Measurements from ENCODE around the gene VAV2. TPM values are rescaled to one million over a fixed set of nuclear protein-coding genes. Genes with fewer than 3 reads are reported as not detected.

The VAV2 gene
- total and polyA plus RNA-seq, 5 donors from 2014 or later = 0.24 to 0.67 (median 0.37) TPM; not detected in 1

- Histone ChIP-seq H3K36me3 (ENCODE audit: control insufficient read depth, insufficient read depth, low read length) (no peaks in the 10 kb centered on the region), H3K9me3 (ENCODE audit: control insufficient read depth in 2 of 2, low read length in 2 of 2) (no peaks in the 10 kb centered on the region), H3K27me3 (ENCODE audit: control insufficient read depth, insufficient read depth, low read length) (no peaks in the 10 kb centered on the region), H3K4me1 (ENCODE audit: control insufficient read depth, insufficient read depth, low read length, poor library complexity, severe bottlenecking) (no peaks in the 10 kb centered on the region), H3K27ac (ENCODE audit: insufficient read depth, low read length, poor library complexity, severe bottlenecking) (no peak overlapping the region), H3K4me3 (ENCODE audit: low read depth, low read length) (no peak overlapping the region)
- Mint-ChIP-seq H3K4me3 (no peak overlapping the region), H3K27ac (no peak overlapping the region), H3K27me3 (no peaks in the 10 kb centered on the region), H3K9me3 (peaks cover 0 to 2% (median 0%) of the 10 kb centered on the region in 7 donors), H3K4me1 (no peaks in the 10 kb centered on the region), H3K36me3 (no peaks in the 10 kb centered on the region)
- ATAC-seq (ENCODE audit: low read depth in 2 of 2) (no peak), DNase-seq (no peak)
These were observed 16.6 kb downstream of the VAV2 start for GRCh38 chr9:133975511-133975910.

- ATAC-seq (ENCODE audit: low read depth in 2 of 2) = no peak
- peaks cover 0 to 2% (median 0%) of the 10 kb centered on the region in 7 donors for H3K9me3 Mint-ChIP-seq
- no peak for DNase-seq
These were observed 17.3 kb downstream of the VAV2 start for GRCh38 chr9:133974631-133975341.

DNA sequence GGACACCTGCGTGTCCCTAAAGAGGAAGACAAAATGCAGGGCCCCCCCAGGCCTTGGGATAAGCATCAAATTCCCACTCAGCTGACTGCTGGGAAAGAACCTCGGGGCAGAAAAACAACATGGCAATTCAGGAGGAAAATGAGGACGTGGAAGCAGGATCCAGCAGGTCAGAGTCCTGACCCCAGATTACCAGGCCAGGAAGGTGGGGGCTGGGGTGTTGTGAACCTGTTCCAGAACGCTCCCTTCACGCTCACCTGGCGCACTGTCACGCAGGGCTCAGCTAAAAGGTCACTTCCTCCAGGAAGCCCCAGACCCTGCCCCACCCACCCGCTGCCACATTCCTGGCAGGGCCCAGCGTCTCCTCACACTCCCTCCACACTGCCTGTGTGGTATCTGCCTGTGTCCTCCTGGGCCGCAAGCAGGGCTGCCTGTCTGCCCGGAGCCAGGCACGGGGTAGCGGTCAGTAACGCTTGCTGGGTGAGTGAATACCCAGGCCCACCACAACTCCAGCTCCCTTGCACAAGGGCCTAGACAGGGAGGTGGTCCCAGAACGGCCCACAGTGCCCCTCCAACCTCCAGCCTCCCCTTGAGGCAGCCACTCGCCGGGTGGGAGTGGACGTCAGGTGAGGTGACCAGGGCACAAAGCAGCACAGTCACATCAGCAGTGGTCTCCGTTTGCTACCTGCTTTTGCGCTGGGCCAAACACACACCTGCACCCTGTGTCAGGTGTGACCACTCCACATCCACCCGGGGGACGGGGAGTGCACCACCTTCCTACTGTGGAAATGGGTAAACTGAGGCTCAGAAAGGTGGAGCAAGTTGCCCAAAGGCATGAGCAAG, 18.1 kb downstream of the VAV2 start:
- no peaks in the 10 kb centered on the region for H3K36me3 ChIP-seq (ENCODE audit: control insufficient read depth, insufficient read depth, low read length)
- Mint-ChIP-seq H3K36me3 (no peaks in the 10 kb centered on the region), H3K4me3 (no peak overlapping the region), H3K27me3 (no peaks in the 10 kb centered on the region), H3K4me1 (no peaks in the 10 kb centered on the region), H3K27ac (no peak overlapping the region), H3K9me3 (peaks cover 0 to 2% (median 0%) of the 10 kb centered on the region in 7 donors)
- no peaks in the 10 kb centered on the region for H3K27me3 ChIP-seq (ENCODE audit: control insufficient read depth, insufficient read depth, low read length)
- no peaks in the 10 kb centered on the region for H3K9me3 ChIP-seq (ENCODE audit: control insufficient read depth in 2 of 2, low read length in 2 of 2)
- H3K27ac ChIP-seq (ENCODE audit: insufficient read depth, low read length, poor library complexity, severe bottlenecking) = no peak overlapping the region
- no peak overlapping the region for H3K4me3 ChIP-seq (ENCODE audit: low read depth, low read length)
- no peak for ATAC-seq (ENCODE audit: low read depth in 2 of 2)
- no peak for DNase-seq
- H3K4me1 ChIP-seq (ENCODE audit: control insufficient read depth, insufficient read depth, low read length, poor library complexity, severe bottlenecking) = no peaks in the 10 kb centered on the region

More at GRCh38 chr9:133974631-133975341, 17.3 kb downstream of the VAV2 start:
- H3K4me3 ChIP-seq (ENCODE audit: low read depth, low read length) = no peak overlapping the region
- H3K9me3 ChIP-seq (ENCODE audit: control insufficient read depth in 2 of 2, low read length in 2 of 2) = no peaks in the 10 kb centered on the region
- no peak overlapping the region for H3K27ac ChIP-seq (ENCODE audit: insufficient read depth, low read length, poor library complexity, severe bottlenecking)
- H3K4me1 ChIP-seq (ENCODE audit: control insufficient read depth, insufficient read depth, low read length, poor library complexity, severe bottlenecking) = no peaks in the 10 kb centered on the region
- no peak overlapping the region for H3K4me3 Mint-ChIP-seq
- no peak overlapping the region for H3K27ac Mint-ChIP-seq
- H3K27me3 ChIP-seq (ENCODE audit: control insufficient read depth, insufficient read depth, low read length) = no peaks in the 10 kb centered on the region
- H3K4me1 Mint-ChIP-seq = no peaks in the 10 kb centered on the region
- H3K36me3 Mint-ChIP-seq = no peaks in the 10 kb centered on the region
- H3K36me3 ChIP-seq (ENCODE audit: control insufficient read depth, insufficient read depth, low read length) = no peaks in the 10 kb centered on the region
- H3K27me3 Mint-ChIP-seq = no peaks in the 10 kb centered on the region

GRCh38 chr9:133973111-133973790, 18.9 kb downstream of the VAV2 start:
- Mint-ChIP-seq H3K4me3 (no peak overlapping the region), H3K4me1 (no peaks in the 10 kb centered on the region), H3K27ac (no peak overlapping the region), H3K27me3 (no peaks in the 10 kb centered on the region), H3K9me3 (peaks cover 0 to 2% (median 0%) of the 10 kb centered on the region in 7 donors), H3K36me3 (no peaks in the 10 kb centered on the region)
- Histone ChIP-seq H3K36me3 (ENCODE audit: control insufficient read depth, insufficient read depth, low read length) (no peaks in the 10 kb centered on the region), H3K4me3 (ENCODE audit: low read depth, low read length) (no peak overlapping the region), H3K27me3 (ENCODE audit: control insufficient read depth, insufficient read depth, low read length) (no peaks in the 10 kb centered on the region), H3K9me3 (ENCODE audit: control insufficient read depth in 2 of 2, low read length in 2 of 2) (no peaks in the 10 kb centered on the region), H3K27ac (ENCODE audit: insufficient read depth, low read length, poor library complexity, severe bottlenecking) (no peak overlapping the region), H3K4me1 (ENCODE audit: control insufficient read depth, insufficient read depth, low read length, poor library complexity, severe bottlenecking) (no peaks in the 10 kb centered on the region)
- no peak for ATAC-seq (ENCODE audit: low read depth in 2 of 2)
- DNase-seq = no peak

GRCh38 chr9:133971981-133972941, 19.9 kb downstream of the VAV2 start:
- Histone ChIP-seq H3K27me3 (ENCODE audit: control insufficient read depth, insufficient read depth, low read length) (no peaks in the 10 kb centered on the region), H3K4me1 (ENCODE audit: control insufficient read depth, insufficient read depth, low read length, poor library complexity, severe bottlenecking) (no peaks in the 10 kb centered on the region), H3K9me3 (ENCODE audit: control insufficient read depth in 2 of 2, low read length in 2 of 2) (no peaks in the 10 kb centered on the region), H3K27ac (ENCODE audit: insufficient read depth, low read length, poor library complexity, severe bottlenecking) (no peak overlapping the region), H3K36me3 (ENCODE audit: control insufficient read depth, insufficient read depth, low read length) (no peaks in the 10 kb centered on the region), H3K4me3 (ENCODE audit: low read depth, low read length) (no peak overlapping the region)
- ATAC-seq (ENCODE audit: low read depth in 2 of 2) (no peak), DNase-seq (no peak)
- H3K4me3 Mint-ChIP-seq = no peak overlapping the region
- H3K9me3 Mint-ChIP-seq = peaks cover 0 to 2% (median 0%) of the 10 kb centered on the region in 7 donors
- H3K27me3 Mint-ChIP-seq = no peaks in the 10 kb centered on the region
- no peaks in the 10 kb centered on the region for H3K36me3 Mint-ChIP-seq
- peaks cover 0 to under 1% (median 0%) of the 10 kb centered on the region in 4 donors for H3K4me1 Mint-ChIP-seq
- H3K27ac Mint-ChIP-seq = no peak overlapping the region

- no peak for DNase-seq
- Histone ChIP-seq H3K9me3 (ENCODE audit: control insufficient read depth in 2 of 2, low read length in 2 of 2) (no peaks in the 10 kb centered on the region), H3K27ac (ENCODE audit: insufficient read depth, low read length, poor library complexity, severe bottlenecking) (no peak overlapping the region), H3K4me3 (ENCODE audit: low read depth, low read length) (no peak overlapping the region), H3K36me3 (ENCODE audit: control insufficient read depth, insufficient read depth, low read length) (no peaks in the 10 kb centered on the region), H3K4me1 (ENCODE audit: control insufficient read depth, insufficient read depth, low read length, poor library complexity, severe bottlenecking) (no peaks in the 10 kb centered on the region), H3K27me3 (ENCODE audit: control insufficient read depth, insufficient read depth, low read length) (no peaks in the 10 kb centered on the region)
- H3K4me3 Mint-ChIP-seq = no peak overlapping the region
- H3K27me3 Mint-ChIP-seq = no peaks in the 10 kb centered on the region
- peaks cover 0 to 4% (median 0%) of the 10 kb centered on the region in 7 donors for H3K9me3 Mint-ChIP-seq
- H3K36me3 Mint-ChIP-seq = no peaks in the 10 kb centered on the region
- H3K4me1 Mint-ChIP-seq = peaks cover 0 to 4% (median 0%) of the 10 kb centered on the region in 4 donors
- no peak overlapping the region for H3K27ac Mint-ChIP-seq
- ATAC-seq (ENCODE audit: low read depth in 2 of 2) = peak in 1 of 2 donors; percentile 37
These were observed 20.8 kb downstream of the VAV2 start for GRCh38 chr9:133971121-133971951.

Data from CD4-positive, CD25-positive, alpha-beta regulatory T cell (primary cell).